Esophagus squamous epithelium (tissue), 5 donors: ENCODE results near the gene NXF1. TPM values are rescaled to one million over a fixed set of nuclear protein-coding genes. Genes with fewer than 3 reads are reported as not detected.
A peak's percentile ranks its signal among the peaks of the same experiment; 100 is the strongest.
"Not testable (repeated sequence)": the region's sequence is repeated elsewhere in the genome, so short reads cannot be mapped to it uniquely, and the experiment has no call there.

ENCODE experiments used
- DNase-seq: peaks from one replicate; lab custom pipeline; 2025; lab: John Stamatoyannopoulos, UW
- H3K27ac ChIP-seq, 4 donors: fragments of 200-600 bp; sonication (generic); one replicate each; pipeline ENCODE4 v1.5.1; 2016 to 2019; ENCODE audit warnings: mild to moderate bottlenecking in 1 of 4
- H3K27me3 ChIP-seq, 4 donors: fragments of 200-600 bp; sonication (generic); 1 replicate in 3 of 4; 2 replicates in 1 of 4; pipeline versions ENCODE4 v1.5.1 to v1.6.0; 2017 to 2021; ENCODE audit warnings: antibody characterized with exemption in 1 of 4
- H3K36me3 ChIP-seq, 3 donors: fragments of 200-600 bp; sonication (generic); one replicate each; pipeline ENCODE4 v1.5.1; 2016 to 2019
- H3K4me1 ChIP-seq, 3 donors: fragments of 200-600 bp; sonication (generic); one replicate each; pipeline ENCODE4 v1.5.1; 2017 to 2019
- H3K4me3 ChIP-seq, 4 donors: fragments of 200-600 bp; sonication (generic); 1 replicate in 3 of 4; 2 replicates in 1 of 4; pipeline ENCODE4 v1.5.1; 2016 to 2019; ENCODE audit warnings: mild to moderate bottlenecking in 2 of 4, moderate library complexity in 1 of 4
- H3K9me3 ChIP-seq, 3 donors: fragments of 200-600 bp; sonication (generic); one replicate each; pipeline ENCODE4 v1.5.1; 2016 to 2019
- CTCF ChIP-seq, 6 experiments: fragments of 450-650 bp in 4 of 6; fragments of 200-600 bp in 2 of 6; sonication (generic) in 2 of 6; IDR thresholded peaks; one replicate each; pipeline ENCODE4 v1.5.1; 2016 to 2019; ENCODE audit warnings: antibody characterized with exemption in 6 of 6, mild to moderate bottlenecking in 4 of 6, moderate library complexity in 4 of 6
- POLR2A ChIP-seq, 4 donors: fragments of 450-650 bp; IDR thresholded peaks; one replicate each; pipeline ENCODE4 v1.6.1; 2017; ENCODE audit warnings: antibody characterized with exemption in 4 of 4, mild to moderate bottlenecking in 4 of 4, moderate library complexity in 3 of 4
- WGBS, 2 donors: methylation state at CpG; one replicate each; pipeline ENCODE4 v1.1.5; 2018; 5-methylcytosine and 5-hydroxymethylcytosine counted together
- intact Hi-C: fragments of 100-400 bp; cut with DNase I; formaldehyde crosslinking; loops from one replicate; pipeline ENCODE4 v1.15.0; 2022
- total RNA-seq, 4 donors: library from RNA; depleted of rRNA; stranded (reverse); fragments of >200 nt; gene quantifications; one replicate each; pipeline ENCODE4 v1.1.0, GENCODE V29; 2016
- donor health status: DM: yes; HTN: yes; CAD: no.

Gene NXF1
- total RNA-seq, 4 donors from 2014 or later: 38.1 to 62.4 (median 44.4) TPM

- intact Hi-C loops: no loop called here
- no peak for TF ChIP-seq CTCF (IDR thresholded peaks at IDR 0.05)
- TF ChIP-seq POLR2A (IDR thresholded peaks at IDR 0.05): no peak
- no peak for DNase-seq
- H3K36me3 ChIP-seq: peaks cover 11 to 44% (median 14%) of the 10 kb centered on the region in 3 donors
- WGBS, 2 donors: 20 to 62% methylated on average over 3 of the region's 6 CpGs
- peak overlapping the region; percentile 33 to 76 (median 44) for H3K27ac ChIP-seq
- H3K27me3 ChIP-seq: no peaks in the 10 kb centered on the region
- H3K9me3 ChIP-seq: no peaks in the 10 kb centered on the region
- H3K4me3 ChIP-seq: no peak overlapping the region
- peaks cover 9 to 54% (median 17%) of the 10 kb centered on the region in 3 donors for H3K4me1 ChIP-seq
Observed at GRCh38 chr11:62774407-62774806, 30.8 kb downstream of the NXF1 start.

- peak within 1 kb of the TSS; percentile 91 to 99 (median 97) for H3K27ac ChIP-seq
- peak; percentile 90 for DNase-seq
- peak within 1 kb of the TSS; percentile 60 to 92 (median 68) for H3K4me3 ChIP-seq
- peaks cover 9 to 54% (median 17%) of the 10 kb centered on the region in 3 donors for H3K4me1 ChIP-seq
- H3K36me3 ChIP-seq: peaks cover 11 to 39% (median 14%) of the 10 kb centered on the region in 3 donors
- H3K27me3 ChIP-seq: no peaks in the 10 kb centered on the region
- intact Hi-C loops: no loop called here
- 3 to 5% methylated on average over 24 to 28 of the region's 60 CpGs for WGBS, 2 donors
- TF ChIP-seq CTCF (IDR thresholded peaks at IDR 0.05) (peak in 1 of 6 experiments; percentile 0), POLR2A (IDR thresholded peaks at IDR 0.05) (peak in 1 of 4 donors; percentile 7)
- no peaks in the 10 kb centered on the region for H3K9me3 ChIP-seq
Observed at GRCh38 chr11:62771144-62772021, 33.9 kb downstream of the NXF1 start, which contains the start of gene TAF6L. TAF6L (plus strand) TSS chr11:62771396; CDS start chr11:62775784, 4,388 bp downstream.

DNA sequence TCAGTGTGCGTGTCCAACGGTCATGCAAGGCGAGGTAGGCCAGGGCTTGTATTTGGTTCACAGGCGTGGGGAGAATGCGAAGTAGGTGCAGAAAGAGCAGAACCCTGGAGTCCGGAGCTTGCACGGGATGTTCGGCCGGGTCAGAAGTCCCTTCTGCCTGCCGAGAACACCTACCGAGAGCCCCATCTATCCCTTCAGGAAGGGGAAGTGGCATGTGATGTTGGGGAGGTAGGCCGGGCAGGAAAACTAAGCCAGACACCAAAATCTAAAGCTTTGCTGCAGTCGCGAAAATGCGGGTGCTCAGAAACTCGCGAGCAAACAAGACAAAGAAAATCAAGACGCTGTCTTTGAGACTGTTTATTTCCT lies 34.5 kb downstream of the NXF1 start:
- no peak for TF ChIP-seq CTCF (IDR thresholded peaks at IDR 0.05)
- TF ChIP-seq POLR2A (IDR thresholded peaks at IDR 0.05): no peak
- intact Hi-C loops: no loop called here
- H3K36me3 ChIP-seq: peaks cover 7 to 39% (median 7%) of the 10 kb centered on the region in 3 donors
- no peaks in the 10 kb centered on the region for H3K9me3 ChIP-seq
- peak overlapping the region; percentile 60 to 92 (median 68) for H3K4me3 ChIP-seq
- no peak for DNase-seq
- H3K4me1 ChIP-seq: peaks cover 9 to 54% (median 17%) of the 10 kb centered on the region in 3 donors
- peak overlapping the region; percentile 91 to 99 (median 97) for H3K27ac ChIP-seq
- 0 to 2% methylated on average over 17 to 18 of the region's 18 CpGs for WGBS, 2 donors
- no peaks in the 10 kb centered on the region for H3K27me3 ChIP-seq

- WGBS, 2 donors: 39 to 41% methylated on average over 8 to 9 of the region's 9 CpGs
- not testable (repeated sequence) for H3K9me3 ChIP-seq, DNase-seq, H3K27me3 ChIP-seq
- Histone ChIP-seq H3K4me3 (peak overlapping the region; percentile 53 to 91 (median 60)), H3K4me1 (peaks cover 12 to 33% (median 17%) of the 10 kb centered on the region in 3 donors), H3K36me3 (peaks cover 0 to 33% (median 0%) of the 10 kb centered on the region in 3 donors), H3K27ac (peak overlapping the region; percentile 80 to 93 (median 88))
- intact Hi-C loops: loop anchor here (5.0 kb wide), 1 partner anchor 34 kb away; the partner anchor contains the start of genes HNRNPUL2 and TTC9C
Observed at GRCh38 chr11:62760867-62761227, 44.4 kb downstream of the NXF1 start.

DNA sequence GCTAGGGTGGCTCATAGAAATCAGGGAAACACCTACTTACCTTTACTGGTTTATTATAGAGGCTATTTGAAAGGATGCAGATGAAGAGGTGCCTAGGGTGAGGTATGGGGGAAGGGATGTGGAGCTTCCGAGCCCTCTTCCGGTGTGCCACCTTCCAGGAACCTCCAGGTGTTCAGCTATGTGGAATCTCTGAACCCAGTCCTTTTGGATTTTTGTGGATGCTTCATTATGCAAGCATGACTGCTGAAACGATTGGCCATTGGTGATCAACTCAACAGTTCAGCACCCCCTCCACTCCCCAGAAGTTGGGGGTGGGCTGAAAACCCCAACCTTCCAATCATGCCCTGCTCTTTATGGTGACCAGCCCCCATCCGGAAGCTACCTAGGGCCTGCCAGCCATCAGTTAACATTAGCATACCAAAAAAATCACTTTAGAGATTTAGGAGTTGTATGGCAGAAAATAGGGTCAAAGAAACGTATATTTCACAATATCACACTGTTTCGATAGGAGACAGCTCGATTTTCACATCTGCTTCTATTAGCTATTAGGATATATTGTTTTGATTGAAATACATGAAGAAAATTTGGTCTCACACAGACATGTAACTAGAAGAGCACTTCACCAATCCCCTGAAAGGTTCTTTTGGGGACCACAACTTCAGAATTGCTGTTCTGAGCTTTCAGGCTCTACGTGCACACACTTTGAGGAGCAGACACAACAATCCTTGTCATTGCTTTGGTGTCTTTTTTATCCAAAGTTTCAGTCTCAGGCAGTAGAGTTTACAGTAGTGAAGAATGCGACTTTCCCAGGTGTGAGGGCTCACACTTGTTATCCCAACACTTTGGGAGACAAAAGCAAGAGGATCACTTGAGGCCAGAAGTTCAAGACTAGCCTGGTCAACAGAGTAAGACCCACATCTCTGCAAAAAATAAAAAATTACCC lies 47.1 kb downstream of the NXF1 start:
- 62 to 70% methylated on average over 7 to 8 of the region's 9 CpGs for WGBS, 2 donors
- intact Hi-C loops: no loop called here

More for the DNA sequence above, 47.1 kb downstream of the NXF1 start:
- Histone ChIP-seq H3K27ac (no peak overlapping the region), H3K36me3 (peaks cover 0 to 6% (median 0%) of the 10 kb centered on the region in 3 donors), H3K27me3 (no peaks in the 10 kb centered on the region), H3K4me1 (peaks cover 21 to 34% (median 22%) of the 10 kb centered on the region in 3 donors), H3K4me3 (no peak overlapping the region), H3K9me3 (no peaks in the 10 kb centered on the region)
- TF ChIP-seq POLR2A (IDR thresholded peaks at IDR 0.05) (no peak), CTCF (IDR thresholded peaks at IDR 0.05) (no peak)
- no peak for DNase-seq
